ENCODE data around the gene LAMA5. TPM values are rescaled to one million over a fixed set of nuclear protein-coding genes. Genes with fewer than 3 reads are reported as not detected.

Gene LAMA5
- total RNA-seq, 2 experiments from 2014 or later = 53.3 to 162 TPM

GRCh38 chr20:62400021-62400420 lies 32.9 kb upstream of the LAMA5 start:
- Histone ChIP-seq H3K27ac (ENCODE audit: low read depth, low read length, poor library complexity, severe bottlenecking) (no peak overlapping the region), H3K36me3 (ENCODE audit: insufficient read depth, low read length) (peaks cover 19% of the 10 kb centered on the region), H3K79me2 (ENCODE audit: insufficient read depth, low read depth, low read length) (no peaks in the 10 kb centered on the region), H2AFZ (ENCODE audit: low read length) (no peak overlapping the region), H3K9me2 (ENCODE audit: insufficient read depth, low read length) (no peaks in the 10 kb centered on the region), H3K4me1 (ENCODE audit: insufficient read depth, low read length, poor library complexity, severe bottlenecking) (no peaks in the 10 kb centered on the region), H3K9me3 (ENCODE audit: low read length) (no peaks in the 10 kb centered on the region), H4K20me1 (ENCODE audit: insufficient read depth, low read length) (no peaks in the 10 kb centered on the region), H3K4me2 (ENCODE audit: low read length) (no peak overlapping the region), H3K4me3 (ENCODE audit: low read depth, low read length, poor library complexity, severe bottlenecking) (no peak overlapping the region)
- DNase-seq (ENCODE audit: low spot score) = no peak
- BruUV-seq (replicated peaks) = no TSS peak
- intact Hi-C loops (cut with micrococcal nuclease; ENCODE audit: unreplicated experiment) = loop anchor here (10.0 kb wide), 1 partner anchor 335 kb away; the partner anchor contains the start of gene TAF4
- POLR2A ChIA-PET = interaction anchor here (0.6 kb wide), 1 partner anchor 1316 kb away, joined by 3 read pairs; no protein-coding TSS in a partner anchor
- no peak for TF ChIP-seq CTCF (conservative IDR thresholded peaks at IDR 0.05; ENCODE audit: low read length)
- no peak for TF ChIP-seq EZH2phosphoT487 (IDR thresholded peaks at IDR 0.05; ENCODE audit: borderline replicate concordance, low read depth, low read length)
- CTCF ChIA-PET (ENCODE audit: unreplicated experiment) = no interaction called here

- no peak overlapping the region for H2AFZ ChIP-seq (ENCODE audit: low read length)
- no peak for DNase-seq (ENCODE audit: low spot score)
- ChIA-PET CTCF (ENCODE audit: unreplicated experiment) (no interaction called here), POLR2A (interaction anchor here (1.1 kb wide), 1 partner anchor 9 kb away, joined by 4 read pairs; no protein-coding TSS in a partner anchor)
- no peaks in the 10 kb centered on the region for H4K20me1 ChIP-seq (ENCODE audit: insufficient read depth, low read length)
- H3K27ac ChIP-seq (ENCODE audit: low read depth, low read length, poor library complexity, severe bottlenecking) = no peak overlapping the region
- H3K4me3 ChIP-seq (ENCODE audit: low read depth, low read length, poor library complexity, severe bottlenecking) = no peak overlapping the region
- H3K4me2 ChIP-seq (ENCODE audit: low read length) = no peak overlapping the region
- H3K9me2 ChIP-seq (ENCODE audit: insufficient read depth, low read length) = no peaks in the 10 kb centered on the region
- intact Hi-C loops (cut with micrococcal nuclease; ENCODE audit: unreplicated experiment) = no loop called here
- H3K4me1 ChIP-seq (ENCODE audit: insufficient read depth, low read length, poor library complexity, severe bottlenecking) = no peaks in the 10 kb centered on the region
- BruUV-seq (replicated peaks) = no TSS peak
- H3K79me2 ChIP-seq (ENCODE audit: insufficient read depth, low read depth, low read length) = no peaks in the 10 kb centered on the region
- H3K9me3 ChIP-seq (ENCODE audit: low read length) = no peaks in the 10 kb centered on the region
- H3K36me3 ChIP-seq (ENCODE audit: insufficient read depth, low read length) = peaks cover 22% of the 10 kb centered on the region
- TF ChIP-seq EZH2phosphoT487 (IDR thresholded peaks at IDR 0.05; ENCODE audit: borderline replicate concordance, low read depth, low read length) (no peak), CTCF (conservative IDR thresholded peaks at IDR 0.05; ENCODE audit: low read length) (no peak)
Observed at GRCh38 chr20:62398120-62398821, 31.2 kb upstream of the LAMA5 start.

Data from OCI-LY7 (cell line).